K562 (cell line): ENCODE measurements around the gene TIPIN. TPM values are rescaled to one million over a fixed set of nuclear protein-coding genes. Genes with fewer than 3 reads are reported as not detected.

ENCODE experiments used
- ATAC-seq: fragments of 200-7000 bp; cut with Tn5 transposase; 3 replicates; pipeline ENCODE4 v1.9.1; 2020; ENCODE audit warnings: moderate library complexity
- BruUV-seq: library from RNA; stranded (reverse); fragments of 400-500 nt; replicated peaks from 2 replicates; lab custom pipeline; 2021; lab: Mats Ljungman, UMichigan
- CTCF ChIA-PET: fragments of 300-600 bp; formaldehyde crosslinking; extraction: SDS; loops from one replicate; lab custom pipeline; 2021; ENCODE audit warnings: low intra/inter-chr PET ratio; lab: Yijun Ruan, JAX
- POLR2A ChIA-PET: fragments of 300-600, 350-650 bp; sonication (Branson Sonifier 250); formaldehyde crosslinking; extraction: SDS; loops from one replicate; lab custom pipeline; 2021; ENCODE audit warnings: antibody characterized with exemption, inconsistent platforms; lab: Yijun Ruan, JAX
- DNase-seq, 4 experiments: peaks; one replicate each; pipeline versions ENCODE4 v3.0.0 to v3.0.0-alpha.2; 2011 to 2018; ENCODE audit warnings: low spot score in 3 of 4, mixed read lengths in 3 of 4; ENCODE audit errors: extremely low read depth in 1 of 4
- FAIRE-seq: peaks from 2 replicates; lab custom pipeline; 2011; peaks lifted over from hg19 to GRCh38; lab: Jason Lieb, UNC
- H2AFZ ChIP-seq: 2 replicates; pipeline ENCODE4 v1.6.0; 2011; ENCODE audit warnings: low read depth, low read length, control low read depth, inconsistent platforms
- H3K27ac ChIP-seq: fragments of 200-600 bp; 3 replicates; pipeline ENCODE4 v1.8.0; 2011; ENCODE audit warnings: low read depth, mild to moderate bottlenecking, control low read depth, inconsistent platforms, low read length, moderate library complexity, mixed read lengths; ENCODE audit errors: extremely low read depth
- H3K27me3 ChIP-seq, 2 experiments: fragments of 300-600 bp in 1 of 2; 2 replicates in 1 of 2; 3 replicates in 1 of 2; pipeline versions ENCODE4 v1.6.0 to v1.8.0; 2011; ENCODE audit warnings: inconsistent platforms in 2 of 2, low read length in 2 of 2, mild to moderate bottlenecking in 1 of 2, mixed read lengths in 1 of 2, moderate library complexity in 1 of 2; ENCODE audit not compliant: control insufficient read depth in 2 of 2, insufficient read depth in 2 of 2
- H3K36me3 ChIP-seq: fragments of 300-600 bp; 3 replicates; pipeline ENCODE4 v1.8.0; 2011; ENCODE audit warnings: mild to moderate bottlenecking, low read length, inconsistent platforms; ENCODE audit not compliant: control insufficient read depth, insufficient read depth
- H3K4me1 ChIP-seq, 2 experiments: fragments of 200-600 bp in 1 of 2; replicated peaks in 1 of 2; 2 replicates in 1 of 2; 3 replicates in 1 of 2; pipeline versions ENCODE4 v1.5.1 to v1.8.0; 2011; ENCODE audit warnings: inconsistent platforms in 2 of 2, low read length in 2 of 2, mild to moderate bottlenecking in 1 of 2, mixed read lengths in 1 of 2, moderate library complexity in 1 of 2; ENCODE audit not compliant: control insufficient read depth in 2 of 2, insufficient read depth in 2 of 2
- H3K4me2 ChIP-seq: 2 replicates; pipeline ENCODE4 v1.6.1; 2011; ENCODE audit warnings: low read length, control low read depth, inconsistent platforms, mixed read lengths; ENCODE audit not compliant: insufficient read depth
- H3K4me3 ChIP-seq: fragments of 200-600 bp; sonication (generic), shearing (Covaris generic); 2 replicates; pipeline ENCODE4 v1.5.1; 2016; ENCODE audit warnings: control low read depth, inconsistent platforms
- H3K79me2 ChIP-seq: fragments of 200-600 bp; 3 replicates; pipeline ENCODE4 v1.8.0; 2011; ENCODE audit warnings: low read length, inconsistent platforms; ENCODE audit not compliant: control insufficient read depth, insufficient read depth
- H3K9ac ChIP-seq, 2 experiments: 2 replicates each; pipeline versions ENCODE4 v1.6.0 to v1.6.1; 2011; ENCODE audit warnings: low read depth in 2 of 2, low read length in 2 of 2, control low read depth in 1 of 2, inconsistent platforms in 1 of 2, mild to moderate bottlenecking in 1 of 2, mixed read lengths in 1 of 2; ENCODE audit not compliant: insufficient read depth in 1 of 2
- H3K9me1 ChIP-seq: one replicate; pipeline ENCODE4 v1.6.0; 2011; ENCODE audit warnings: inconsistent platforms, mild to moderate bottlenecking, low read length, moderate library complexity; ENCODE audit not compliant: control insufficient read depth, insufficient read depth
- H3K9me3 ChIP-seq: replicated peaks from 2 replicates; pipeline ENCODE4 v1.5.1; 2011; ENCODE audit warnings: low read depth, low read length, inconsistent platforms; ENCODE audit not compliant: control insufficient read depth, insufficient read depth
- H4K20me1 ChIP-seq: replicated peaks from 2 replicates; pipeline ENCODE4 v1.6.1; 2011; ENCODE audit warnings: low read length, inconsistent platforms, mixed read lengths; ENCODE audit not compliant: control insufficient read depth, insufficient read depth
- ATF1 ChIP-seq, 2 experiments: fragments of 450-650 bp in 1 of 2; IDR thresholded peaks; 2 replicates each; pipeline ENCODE4 v1.6.1; 2016; ENCODE audit warnings: missing compliant biosample characterization in 1 of 2, missing genetic modification characterization in 1 of 2
- CEBPG ChIP-seq, 3 experiments: fragments of 200-800 bp in 1 of 3; sonication (Bioruptor generic) in 1 of 3; sonication (generic) in 1 of 3; formaldehyde crosslinking in 1 of 3; IDR thresholded peaks in 2 of 3; conservative IDR thresholded peaks in 1 of 3; 2 replicates each; pipeline versions ENCODE4 v1.6.1 to v1.8.0; 2016 to 2022; ENCODE audit warnings: missing compliant biosample characterization in 2 of 3, missing genetic modification characterization in 2 of 3, mild to moderate bottlenecking in 1 of 3, missing genetic modification reagents in 1 of 3
- DMBX1 ChIP-seq: fragments of 250-450 bp; sonication (Bioruptor Pico); IDR thresholded peaks from 2 replicates; pipeline ENCODE4 v1.8.0; 2022; ENCODE audit warnings: inconsistent platforms, mild to moderate bottlenecking, moderate library complexity, borderline replicate concordance
- HDAC6 ChIP-seq: IDR thresholded peaks from 2 replicates; pipeline ENCODE4 v1.6.1; 2012; ENCODE audit warnings: low read depth, mild to moderate bottlenecking, control low read depth, inconsistent platforms, low read length, moderate library complexity
- HIVEP1 ChIP-seq: fragments of 250-450 bp; sonication (Bioruptor Pico); IDR thresholded peaks from 2 replicates; pipeline ENCODE4 v1.4.0; 2020; ENCODE audit warnings: mild to moderate bottlenecking
- HLTF ChIP-seq: fragments of 450-650 bp; IDR thresholded peaks from 2 replicates; pipeline ENCODE4 v1.6.1; 2016
- IRF2 ChIP-seq: sonication (generic); formaldehyde crosslinking; IDR thresholded peaks from 2 replicates; pipeline ENCODE4 v1.8.1; 2022; ENCODE audit warnings: mild to moderate bottlenecking, missing genetic modification reagents
- KHSRP ChIP-seq: fragments of 450-650 bp; IDR thresholded peaks from 2 replicates; pipeline ENCODE4 v1.6.1; 2017
- L3MBTL2 ChIP-seq: fragments of 450-650 bp; IDR thresholded peaks from 2 replicates; pipeline ENCODE4 v1.6.1; 2016; ENCODE audit warnings: mild to moderate bottlenecking, moderate library complexity
- NUFIP1 ChIP-seq: fragments of 450-650 bp; IDR thresholded peaks from 2 replicates; pipeline ENCODE4 v1.6.1; 2018; ENCODE audit not compliant: partially characterized antibody
- POLR2H ChIP-seq: IDR thresholded peaks from 2 replicates; pipeline ENCODE4 v1.6.1; 2016; ENCODE audit warnings: missing genetic modification characterization, low read depth, mild to moderate bottlenecking, control low read depth, missing compliant biosample characterization, moderate library complexity
- PYGO2 ChIP-seq: fragments of 450-650 bp; IDR thresholded peaks from 2 replicates; pipeline ENCODE4 v1.6.1; 2016; ENCODE audit warnings: mild to moderate bottlenecking, missing genetic modification characterization, moderate library complexity, missing compliant biosample characterization
- SMARCA4 ChIP-seq: fragments of 450-650 bp; IDR thresholded peaks from 2 replicates; pipeline ENCODE4 v1.6.1; 2016
- TOE1 ChIP-seq, 2 experiments: fragments of 450-650 bp in 1 of 2; sonication (generic) in 1 of 2; formaldehyde crosslinking in 1 of 2; IDR thresholded peaks; 2 replicates each; pipeline versions ENCODE4 v1.7.1 to v1.8.0; 2016 to 2022; ENCODE audit warnings: borderline replicate concordance in 2 of 2, mild to moderate bottlenecking in 2 of 2, antibody characterized with exemption in 1 of 2, inconsistent platforms in 1 of 2, low read depth in 1 of 2, missing genetic modification reagents in 1 of 2, moderate library complexity in 1 of 2
- ZNF165 ChIP-seq: fragments of 250-450 bp; sonication (Bioruptor Pico); IDR thresholded peaks from 2 replicates; pipeline ENCODE4 v1.4.0; 2020; ENCODE audit warnings: borderline replicate concordance
- ZNF253 ChIP-seq: fragments of 250-450 bp; sonication (Bioruptor Pico); conservative IDR thresholded peaks from 2 replicates; pipeline ENCODE4 v1.6.1; 2021; ENCODE audit warnings: mild to moderate bottlenecking
- WGBS: fragments of 100-300 bp; shearing (Covaris generic); methylation state at CpG from one replicate; pipeline ENCODE4 v1.1.6; 2016; ENCODE audit warnings: low coverage, mixed read lengths; ENCODE audit not compliant: insufficient coverage; ENCODE audit errors: missing lambda C conversion rate; 5-methylcytosine and 5-hydroxymethylcytosine counted together
- in situ Hi-C: fragments of 300-500 bp; cut with MboI; formaldehyde crosslinking; loops from 4 replicates; pipeline ENCODE4 v1.15.0; 2018; ENCODE audit warnings: inconsistent platforms, mixed read lengths
- intact Hi-C: fragments of 100-400 bp; cut with micrococcal nuclease; formaldehyde crosslinking; loops from 2 replicates; pipeline ENCODE4 v1.14.2; 2022
- polyA plus RNA-seq, 8 experiments: library from polyadenylated mRNA; depleted of rRNA in 4 of 8; stranded (reverse) in 5 of 8; unstranded in 3 of 8; fragments of >200 nt; fragmentation: Nextera tagmentation in 2 of 8; fragmentation: Illumina TruSeq in 1 of 8; extraction: Ambion mirVana in 2 of 8; extraction: Trizol in 1 of 8; gene quantifications; 2 replicates each; pipeline versions ENCODE4 v1.2.1 to v1.2.3, GENCODE V29; 2011 to 2014; ENCODE audit warnings: inconsistent platforms in 1 of 8, missing spikeins in 1 of 8
- total RNA-seq, 7 experiments: library from RNA; depleted of rRNA in 6 of 7; stranded (reverse); fragments of >200 nt in 6 of 7; fragmentation: Illumina TruSeq in 2 of 7; extraction: Trizol in 2 of 7; gene quantifications; 2 replicates each; pipeline versions ENCODE4 v1.2.1 to v1.2.3, GENCODE V29; 2011 to 2021; ENCODE audit warnings: low replicate concordance in 1 of 7
- TF ChIP-seq, protein P1 (sequence below): sonication (generic); formaldehyde crosslinking; IDR thresholded peaks from 2 replicates; pipeline ENCODE4 v1.5.0; 2020; ENCODE audit warnings: missing genetic modification reagents
- TF ChIP-seq, protein P2 (sequence below): IDR thresholded peaks from 2 replicates; pipeline ENCODE4 v1.6.1; 2011; ENCODE audit warnings: borderline replicate concordance, low read depth, mild to moderate bottlenecking, moderate library complexity, low read length; ENCODE audit not compliant: insufficient read depth, poor library complexity, severe bottlenecking

The TIPIN gene
- total and polyA plus RNA-seq, 9 of the 15 experiments (the other 6 are each of a cell fraction or from before 2014, with no cell fraction given), result 22.9 to 61.4 (median 42.0) TPM

DNA sequence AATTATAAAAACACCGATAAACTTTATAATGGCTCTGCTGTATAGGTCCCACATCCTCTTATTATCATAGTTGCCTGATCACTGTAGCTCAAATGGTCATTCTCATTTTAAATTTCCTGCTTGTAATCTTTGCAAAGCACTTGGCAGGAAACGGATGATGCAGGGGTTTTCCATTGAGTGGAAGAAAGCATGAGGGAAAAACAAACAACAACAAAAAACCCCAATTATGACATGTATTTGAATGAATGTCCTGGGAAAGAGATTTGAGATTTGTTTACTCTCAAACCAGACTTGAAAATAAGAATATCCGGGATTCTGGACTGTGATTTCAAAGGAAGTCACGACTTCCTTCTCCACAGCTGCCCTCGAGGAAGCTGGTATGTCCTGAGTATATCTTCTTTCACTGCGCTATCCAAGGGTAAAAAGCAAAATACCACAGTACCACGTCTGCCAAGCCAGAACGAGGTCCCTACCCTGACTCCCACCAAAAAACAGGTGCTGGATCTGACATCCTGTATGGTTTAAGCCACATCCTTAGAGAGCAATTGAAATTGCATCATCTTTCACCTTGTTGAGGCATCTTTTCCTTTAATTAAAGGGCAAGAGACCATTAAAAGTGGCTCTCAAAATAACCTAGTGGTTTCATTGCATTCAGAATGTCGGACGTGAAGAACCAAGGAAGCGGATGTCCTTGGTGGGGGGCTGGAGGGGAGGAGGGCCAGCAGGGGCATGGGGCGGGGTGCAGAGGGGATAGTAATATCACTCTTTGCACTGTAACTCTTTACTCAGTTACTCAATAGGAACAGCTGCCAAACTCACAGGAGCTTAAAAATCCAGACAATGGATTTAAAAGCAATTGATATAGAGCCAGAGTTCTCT, 13.5 kb upstream of the TIPIN start:
- peak overlapping the region; percentile 70 for H3K4me2 ChIP-seq
- no peaks in the 10 kb centered on the region for H3K9me1 ChIP-seq
- ChIA-PET POLR2A (interaction anchor here (0.7 to 1.1 kb wide), 2 partner anchors 9 to 14 kb away, joined by 4 to 5 read pairs; partner anchors contain the start of gene TIPIN), CTCF (no interaction called here)
- FAIRE-seq, result peak; percentile 35
- peak overlapping the region in 1 of 2 experiments; percentile 57; a peak in 2 of 4 replicates for H3K9ac ChIP-seq
- no TSS peak for BruUV-seq
- H3K36me3 ChIP-seq, result no peaks in the 10 kb centered on the region
- H2AFZ ChIP-seq, result peak overlapping the region; percentile 94
- peak; percentile 85 for ATAC-seq
- WGBS, result 17% methylated on average over 11 of the region's 12 CpGs
- no peak overlapping the region for H3K4me3 ChIP-seq
- no peaks in the 10 kb centered on the region for H4K20me1 ChIP-seq
- H3K4me1 ChIP-seq, result peaks cover 0 to 12% of the 10 kb centered on the region in 2 experiments; a peak in 3 of 5 replicates
- intact Hi-C loops, result no loop called here
- in situ Hi-C loops, result no loop called here
- peak overlapping the region; percentile 57; the same call in 2 of the 3 replicates for H3K27ac ChIP-seq
- no peaks in the 10 kb centered on the region for H3K27me3 ChIP-seq
- H3K79me2 ChIP-seq, result no peaks in the 10 kb centered on the region
- peak; percentile 16 to 27 (median 20) for DNase-seq
- no peaks in the 10 kb centered on the region for H3K9me3 ChIP-seq
- TF ChIP-seq CEBPG (CRISPR knock-in tag; IDR thresholded peaks at IDR 0.05), result peak; percentile 97
- peak; percentile 99 for TF ChIP-seq CEBPG (tag; conservative IDR thresholded peaks at IDR 0.05 in 1 of 2, IDR thresholded peaks at IDR 0.05 in 1 of 2)
- TF ChIP-seq POLR2H, result no peak; the same call in none of the 2 replicates
- peak; percentile 90 for TF ChIP-seq L3MBTL2
- TF ChIP-seq ZNF165, result no peak
- TF ChIP-seq KHSRP, result no peak
- TF ChIP-seq, protein P1, sequence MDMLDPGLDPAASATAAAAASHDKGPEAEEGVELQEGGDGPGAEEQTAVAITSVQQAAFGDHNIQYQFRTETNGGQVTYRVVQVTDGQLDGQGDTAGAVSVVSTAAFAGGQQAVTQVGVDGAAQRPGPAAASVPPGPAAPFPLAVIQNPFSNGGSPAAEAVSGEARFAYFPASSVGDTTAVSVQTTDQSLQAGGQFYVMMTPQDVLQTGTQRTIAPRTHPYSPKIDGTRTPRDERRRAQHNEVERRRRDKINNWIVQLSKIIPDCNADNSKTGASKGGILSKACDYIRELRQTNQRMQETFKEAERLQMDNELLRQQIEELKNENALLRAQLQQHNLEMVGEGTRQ (CRISPR knock-in tag), result no peak
- TF ChIP-seq ATF1 (CRISPR knock-in tag; IDR thresholded peaks at IDR 0.05), result no peak
- TF ChIP-seq ATF1 (tag; IDR thresholded peaks at IDR 0.05), result 0 out of 2 replicates have a peak, but pooled peaks have one; percentile 15
- TF ChIP-seq DMBX1, result peak; percentile 80
- peak; percentile 73; the same call in 1 of the 2 replicates for TF ChIP-seq TOE1 (IDR thresholded peaks at IDR 0.05; ENCODE audit: borderline replicate concordance)
- TF ChIP-seq TOE1 (CRISPR knock-in tag; IDR thresholded peaks at IDR 0.05; ENCODE audit: borderline replicate concordance, low read depth), result no peak
- TF ChIP-seq HDAC6, result no peak
- no peak for TF ChIP-seq IRF2 (CRISPR knock-in tag)
- no peak for TF ChIP-seq ZNF253 (CRISPR knock-in tag)
- no peak for TF ChIP-seq PYGO2 (tag)
- TF ChIP-seq HLTF, result no peak
- TF ChIP-seq SMARCA4, result 0 out of 2 replicates have a peak, but pooled peaks have one; percentile 32
- TF ChIP-seq, protein P2, sequence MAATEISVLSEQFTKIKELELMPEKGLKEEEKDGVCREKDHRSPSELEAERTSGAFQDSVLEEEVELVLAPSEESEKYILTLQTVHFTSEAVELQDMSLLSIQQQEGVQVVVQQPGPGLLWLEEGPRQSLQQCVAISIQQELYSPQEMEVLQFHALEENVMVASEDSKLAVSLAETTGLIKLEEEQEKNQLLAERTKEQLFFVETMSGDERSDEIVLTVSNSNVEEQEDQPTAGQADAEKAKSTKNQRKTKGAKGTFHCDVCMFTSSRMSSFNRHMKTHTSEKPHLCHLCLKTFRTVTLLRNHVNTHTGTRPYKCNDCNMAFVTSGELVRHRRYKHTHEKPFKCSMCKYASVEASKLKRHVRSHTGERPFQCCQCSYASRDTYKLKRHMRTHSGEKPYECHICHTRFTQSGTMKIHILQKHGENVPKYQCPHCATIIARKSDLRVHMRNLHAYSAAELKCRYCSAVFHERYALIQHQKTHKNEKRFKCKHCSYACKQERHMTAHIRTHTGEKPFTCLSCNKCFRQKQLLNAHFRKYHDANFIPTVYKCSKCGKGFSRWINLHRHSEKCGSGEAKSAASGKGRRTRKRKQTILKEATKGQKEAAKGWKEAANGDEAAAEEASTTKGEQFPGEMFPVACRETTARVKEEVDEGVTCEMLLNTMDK, result no peak
- TF ChIP-seq NUFIP1, result no peak
- TF ChIP-seq HIVEP1 (CRISPR knock-in tag), result no peak
